NCI-H2081 (cell line): ENCODE data around the gene RPLP2.

Experiments used
- DNase-seq, 2 experiments: peaks; one replicate each; lab custom pipeline; 2025; lab: John Stamatoyannopoulos, UW

Gene RPLP2

DNA sequence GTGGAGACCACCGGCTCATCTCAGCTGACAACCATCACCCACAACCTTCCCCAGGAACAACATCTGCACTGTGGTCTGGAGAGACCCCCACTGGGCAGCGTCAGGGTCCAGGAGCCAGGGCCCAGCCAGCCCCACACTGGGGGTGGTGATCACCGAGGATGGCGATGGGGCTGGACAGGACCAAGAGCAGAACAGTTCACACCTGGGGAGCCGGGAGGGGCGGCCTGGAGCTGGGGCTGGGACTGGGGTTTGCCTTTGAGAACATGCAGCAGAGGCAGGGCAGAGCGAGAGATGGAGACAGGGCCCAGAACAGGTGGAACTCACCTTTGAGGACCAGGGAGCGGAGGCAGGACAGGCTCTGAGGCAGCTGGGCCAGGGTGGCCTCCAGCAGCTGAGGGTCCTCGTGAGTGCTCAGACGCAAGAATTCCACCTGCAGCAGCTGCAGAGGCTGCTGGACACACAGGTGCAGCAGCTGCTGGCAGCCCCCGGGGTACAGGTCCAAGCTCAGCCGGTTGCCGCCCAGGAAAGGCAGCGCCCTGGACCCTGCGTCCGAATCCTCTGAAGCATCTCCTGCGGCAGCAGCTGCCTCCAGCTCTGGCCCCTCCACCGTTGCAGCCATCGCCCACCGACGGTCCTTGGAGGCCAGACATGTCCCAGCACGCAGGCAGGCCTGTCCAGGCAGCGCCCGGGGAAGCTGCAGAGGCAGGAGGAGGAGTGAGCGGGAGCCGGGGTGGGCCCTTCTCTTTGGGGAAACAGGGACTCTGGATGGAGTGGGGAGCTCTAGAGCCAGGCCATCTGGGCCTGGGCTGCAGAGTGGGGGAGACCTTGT lies 5.8 kb upstream of the RPLP2 start:
- peak; percentile 27 to 62 for DNase-seq

DNA sequence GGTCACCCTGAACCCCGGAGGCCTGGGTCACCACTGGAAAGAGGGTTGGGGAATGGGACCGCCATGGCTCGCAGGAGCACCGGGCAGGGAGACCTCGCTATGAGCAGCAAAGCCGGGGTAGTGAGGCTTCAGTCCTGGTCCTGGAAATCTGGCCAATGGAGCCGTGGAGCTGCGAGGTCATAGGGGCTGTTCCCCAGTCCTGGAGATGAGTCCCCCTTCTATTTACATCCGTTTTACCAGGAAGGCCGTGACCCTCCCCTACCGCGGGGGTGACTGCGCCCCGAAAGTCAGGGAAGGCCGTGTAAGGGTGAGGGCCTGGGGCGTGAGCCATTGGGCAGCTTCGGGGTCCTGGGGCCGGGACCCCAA lies 5.2 kb upstream of the RPLP2 start:
- no peak for DNase-seq

DNA sequence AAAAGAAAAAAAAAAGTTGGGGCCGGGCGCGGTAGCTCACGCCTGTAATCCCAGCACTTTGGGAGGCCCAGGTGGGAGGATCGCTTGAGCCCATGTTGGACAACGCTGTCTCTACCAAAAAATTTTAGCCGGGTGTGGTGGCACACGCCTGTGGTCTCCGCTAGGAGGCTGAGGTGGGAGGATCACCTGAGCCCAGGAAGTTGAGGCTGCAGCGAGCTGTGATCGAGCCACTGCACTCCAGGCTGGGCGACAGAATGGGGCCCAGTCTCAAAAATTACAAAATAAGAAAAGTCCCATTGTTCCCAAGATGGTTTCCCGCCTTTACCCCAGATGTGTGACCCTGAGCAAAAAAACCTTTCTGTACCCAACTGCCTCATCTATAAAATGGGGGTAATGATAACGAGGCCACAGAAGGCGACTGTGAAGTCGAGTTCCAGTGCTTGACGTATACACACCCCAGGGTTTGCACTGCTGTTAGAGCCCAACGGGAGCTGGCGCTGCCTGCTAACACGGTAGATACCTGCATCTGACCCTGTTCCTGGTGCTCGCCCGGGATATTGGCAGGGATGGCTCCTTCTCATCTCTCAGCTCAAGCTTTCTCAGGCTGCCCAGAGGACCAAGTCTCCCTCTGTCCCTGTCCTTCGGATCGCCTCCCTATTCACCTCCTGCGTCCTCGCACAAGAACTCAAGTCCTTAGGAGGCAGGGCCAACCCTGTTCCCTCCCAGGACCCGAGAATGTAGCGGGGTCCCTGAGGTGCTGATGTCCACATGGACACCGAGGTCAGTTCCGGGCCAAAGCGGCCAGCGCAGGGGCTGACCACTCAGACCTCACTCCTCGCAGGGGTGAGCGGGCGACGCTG lies 1.1 kb upstream of the RPLP2 start:
- peak in 1 of 2 experiments; percentile 37 for DNase-seq

DNA sequence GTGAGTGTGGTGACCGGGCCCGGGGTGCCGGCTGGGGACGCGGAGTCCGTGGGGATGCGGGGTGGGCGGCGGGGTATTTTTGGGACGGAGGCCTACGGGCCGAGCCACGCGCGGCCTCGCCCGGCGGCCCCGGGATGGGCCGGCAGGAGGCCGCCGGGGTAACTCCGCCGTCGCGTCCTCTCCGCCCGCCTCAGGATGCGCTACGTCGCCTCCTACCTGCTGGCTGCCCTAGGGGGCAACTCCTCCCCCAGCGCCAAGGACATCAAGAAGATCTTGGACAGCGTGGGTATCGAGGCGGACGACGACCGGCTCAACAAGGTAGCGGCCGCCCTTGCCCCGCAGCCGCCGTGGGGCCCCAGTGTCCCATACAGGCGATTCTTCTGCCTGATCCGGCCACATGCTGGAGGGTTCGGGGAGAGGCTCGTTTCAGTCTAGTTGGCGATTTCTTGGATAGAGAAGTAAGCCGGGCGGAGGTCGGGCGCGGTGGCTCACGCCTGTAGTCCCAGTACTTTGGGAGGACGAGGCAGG lies 337 bp downstream of the RPLP2 start:
- DNase-seq, result no peak

DNA sequence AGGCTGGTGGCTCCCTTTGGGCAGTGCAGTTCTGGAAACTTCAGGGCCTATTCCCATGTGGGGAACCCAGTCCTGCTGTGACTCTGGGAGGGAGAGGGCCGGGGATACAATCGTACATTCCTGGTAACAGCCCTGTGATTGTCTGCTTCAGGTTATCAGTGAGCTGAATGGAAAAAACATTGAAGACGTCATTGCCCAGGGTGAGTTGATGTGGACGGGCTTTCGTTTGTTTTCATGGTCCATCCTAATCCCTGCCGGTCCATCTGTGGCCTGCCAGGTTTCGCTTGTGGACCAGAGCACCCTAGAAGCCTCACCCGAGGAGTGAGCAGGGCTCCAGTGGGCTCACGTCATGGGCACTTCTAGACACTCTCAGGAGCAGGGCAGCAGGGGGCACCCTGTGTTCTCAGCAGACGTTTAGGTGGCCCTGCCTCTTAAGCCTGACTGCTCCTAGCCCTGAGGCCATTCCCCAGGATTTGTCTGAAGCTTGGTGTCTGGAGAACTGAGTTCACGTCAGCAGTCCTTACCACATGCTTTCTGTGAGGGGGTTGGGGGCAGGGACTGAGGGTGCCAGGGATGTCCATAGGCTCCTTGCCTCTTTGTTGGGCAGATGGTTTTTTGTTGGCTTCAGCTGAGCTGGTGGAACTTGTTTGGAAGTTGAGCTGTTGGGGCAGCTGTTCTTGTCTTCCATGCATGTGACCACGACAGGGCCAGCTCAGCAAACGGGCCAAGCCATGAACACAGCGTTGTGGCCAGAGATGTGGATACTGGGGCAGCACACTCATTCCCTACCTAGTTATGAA lies 1.9 kb downstream of the RPLP2 start:
- no peak for DNase-seq

DNA sequence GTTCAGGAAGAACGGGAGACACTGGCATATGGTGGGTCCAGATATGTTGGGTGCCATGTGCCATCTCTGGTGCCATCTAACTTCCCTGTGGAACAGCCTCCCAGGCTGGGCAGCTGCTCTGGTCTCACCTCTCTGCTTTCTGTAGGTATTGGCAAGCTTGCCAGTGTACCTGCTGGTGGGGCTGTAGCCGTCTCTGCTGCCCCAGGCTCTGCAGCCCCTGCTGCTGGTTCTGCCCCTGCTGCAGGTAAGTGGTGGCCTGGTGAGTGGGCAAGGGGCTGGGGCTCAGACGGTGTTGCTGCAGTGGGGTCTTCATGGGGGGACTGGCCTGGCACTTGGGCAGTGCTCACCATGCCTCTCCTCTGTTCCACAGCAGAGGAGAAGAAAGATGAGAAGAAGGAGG lies 2.6 kb downstream of the RPLP2 start:
- no peak for DNase-seq

DNA sequence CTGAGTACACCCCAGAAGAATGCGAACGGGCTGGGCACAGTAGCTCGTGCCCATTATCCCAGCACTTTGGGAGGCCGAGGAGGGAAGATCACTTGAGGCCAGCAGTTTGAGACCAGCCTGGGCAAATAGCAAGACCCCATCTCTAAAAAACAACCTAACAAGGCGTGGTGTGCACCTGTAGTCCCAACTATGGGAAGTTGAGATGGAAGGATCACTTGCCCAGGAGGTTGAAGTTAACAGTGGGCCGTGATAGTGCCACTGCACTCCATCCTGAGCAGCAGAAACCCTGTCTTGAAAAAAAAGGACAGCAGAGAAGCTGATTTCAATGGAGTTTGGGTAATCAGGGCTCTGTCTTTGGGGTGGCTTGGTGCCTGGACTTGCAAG lies 3.3 kb downstream of the RPLP2 start:
- no peak for DNase-seq

DNA sequence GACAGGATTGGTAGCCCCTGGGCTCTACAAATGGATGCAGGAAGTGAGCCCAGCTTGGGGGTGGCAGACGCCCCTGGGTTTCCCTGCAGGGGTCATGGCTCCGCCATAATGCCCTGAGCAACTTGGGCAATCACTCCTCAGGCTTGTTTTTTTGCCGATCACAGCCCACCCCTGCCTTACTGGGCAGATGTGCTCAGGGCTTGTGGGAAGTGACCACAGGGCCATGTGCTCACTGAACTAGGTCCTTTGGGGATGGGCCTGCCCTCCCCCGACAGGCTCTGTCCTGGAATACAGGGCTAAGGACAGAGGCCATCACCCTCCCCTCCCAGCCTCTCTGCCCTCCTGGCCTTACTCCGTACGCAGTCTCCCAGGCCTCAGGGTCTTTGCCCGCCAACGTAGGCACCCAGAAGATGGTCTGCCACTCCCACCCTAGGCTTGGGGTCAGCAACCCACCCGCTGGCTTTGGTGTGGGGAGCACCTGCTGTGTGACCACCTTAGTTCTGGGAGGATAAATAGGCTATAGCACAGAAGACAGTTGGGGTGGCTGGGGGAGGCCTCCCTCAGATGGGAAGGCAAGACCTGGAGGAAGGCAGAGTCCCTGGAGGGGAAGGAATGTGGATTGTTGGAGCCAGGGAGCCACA lies 3.8 kb downstream of the RPLP2 start:
- no peak for DNase-seq

DNA sequence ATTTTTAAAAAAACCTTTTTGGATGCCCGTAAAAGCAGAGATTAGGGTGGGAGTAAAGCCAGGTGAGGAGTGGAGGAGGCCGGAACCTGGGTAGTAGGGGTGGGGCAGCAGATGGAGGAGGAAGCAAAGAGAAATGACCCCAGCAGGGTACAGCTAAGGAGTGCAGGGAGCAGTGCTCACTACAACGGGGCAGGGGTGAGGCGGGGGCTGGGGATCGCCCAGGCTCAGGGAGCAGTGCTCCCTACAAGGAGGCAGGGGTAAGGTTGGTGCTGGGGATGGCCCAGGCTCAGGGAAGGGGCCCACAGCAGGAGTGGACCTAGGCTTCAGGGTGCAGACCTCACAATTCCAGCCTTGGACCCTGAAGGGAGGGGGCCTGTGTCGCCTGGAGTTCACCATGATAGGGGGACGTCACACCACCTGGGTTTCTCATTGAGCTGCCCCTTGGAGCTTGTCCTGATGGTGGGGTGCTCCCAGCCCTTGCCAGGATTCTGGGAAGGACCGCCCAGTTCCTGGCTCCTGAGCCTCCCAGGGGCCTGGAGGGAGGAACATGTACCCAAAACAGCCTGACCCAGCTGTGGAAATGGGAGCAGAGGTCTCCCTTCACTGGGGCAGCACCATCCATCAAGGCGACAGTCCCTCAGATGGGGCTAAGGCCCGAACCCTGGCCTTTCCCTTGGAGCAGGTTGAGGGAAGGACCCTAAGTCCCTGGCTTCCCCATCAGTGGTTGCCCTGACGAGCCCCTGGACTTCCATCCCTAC lies 6.1 kb downstream of the RPLP2 start:
- DNase-seq, result no peak

DNA sequence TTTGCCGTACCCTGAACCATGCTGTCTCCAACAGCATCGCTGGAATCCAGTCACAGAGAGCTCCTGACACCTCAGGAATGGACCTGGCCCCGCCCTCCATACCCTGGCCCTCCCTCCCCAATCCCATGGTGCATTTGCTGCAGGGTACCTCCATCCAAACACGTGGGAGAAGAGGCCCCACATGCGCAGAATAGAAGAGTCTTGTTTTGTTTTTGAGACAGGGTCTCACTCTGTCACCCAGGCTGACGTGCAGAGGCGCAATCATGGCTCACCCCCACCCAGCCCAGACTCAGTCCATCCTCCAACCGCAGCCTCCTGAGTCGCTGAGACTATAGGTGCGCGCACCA lies 6.6 kb downstream of the RPLP2 start:
- DNase-seq, result no peak

DNA sequence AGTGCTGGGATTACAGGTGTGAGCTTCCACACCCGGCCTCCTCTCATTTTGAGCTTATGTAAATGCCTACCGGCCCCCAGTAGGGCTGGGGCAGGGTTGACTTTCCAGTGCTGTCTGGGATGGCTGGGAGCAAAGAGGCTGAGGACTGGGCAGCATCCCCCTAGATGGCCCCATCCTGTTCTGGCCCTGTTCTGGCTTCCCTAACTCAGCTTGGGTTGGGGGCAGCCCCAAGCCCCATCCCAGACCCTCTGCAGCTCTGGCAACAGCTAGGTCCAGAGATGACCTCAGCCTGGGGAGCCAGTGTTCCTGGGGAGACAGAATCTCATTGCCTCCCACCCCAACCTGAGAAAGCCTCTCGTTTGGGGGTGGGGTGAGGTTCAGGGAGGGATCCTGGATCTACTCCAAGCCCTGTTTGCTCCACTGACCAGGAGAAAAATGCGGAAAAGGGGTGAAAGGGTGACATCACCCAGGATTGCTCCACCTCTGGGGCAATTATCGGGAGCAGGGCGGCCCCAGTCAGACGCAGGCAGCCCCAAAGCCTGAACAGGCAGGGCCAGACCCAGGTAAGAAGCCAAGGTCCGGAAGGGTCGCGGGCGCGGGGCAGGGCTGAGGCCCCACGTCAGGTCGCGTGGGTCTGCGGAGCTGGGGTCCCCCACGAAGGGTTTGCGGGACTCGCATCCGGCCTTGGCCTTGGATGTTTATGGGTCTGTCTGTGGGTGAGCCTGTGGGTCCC lies 8.8 kb downstream of the RPLP2 start, which contains the start of gene PNPLA2:
Gene PNPLA2 (plus strand): TSS at position 519 of the 733 bp plus-strand sequence. CDS start 805 bp downstream, outside the sequence.
- no peak for DNase-seq

DNA sequence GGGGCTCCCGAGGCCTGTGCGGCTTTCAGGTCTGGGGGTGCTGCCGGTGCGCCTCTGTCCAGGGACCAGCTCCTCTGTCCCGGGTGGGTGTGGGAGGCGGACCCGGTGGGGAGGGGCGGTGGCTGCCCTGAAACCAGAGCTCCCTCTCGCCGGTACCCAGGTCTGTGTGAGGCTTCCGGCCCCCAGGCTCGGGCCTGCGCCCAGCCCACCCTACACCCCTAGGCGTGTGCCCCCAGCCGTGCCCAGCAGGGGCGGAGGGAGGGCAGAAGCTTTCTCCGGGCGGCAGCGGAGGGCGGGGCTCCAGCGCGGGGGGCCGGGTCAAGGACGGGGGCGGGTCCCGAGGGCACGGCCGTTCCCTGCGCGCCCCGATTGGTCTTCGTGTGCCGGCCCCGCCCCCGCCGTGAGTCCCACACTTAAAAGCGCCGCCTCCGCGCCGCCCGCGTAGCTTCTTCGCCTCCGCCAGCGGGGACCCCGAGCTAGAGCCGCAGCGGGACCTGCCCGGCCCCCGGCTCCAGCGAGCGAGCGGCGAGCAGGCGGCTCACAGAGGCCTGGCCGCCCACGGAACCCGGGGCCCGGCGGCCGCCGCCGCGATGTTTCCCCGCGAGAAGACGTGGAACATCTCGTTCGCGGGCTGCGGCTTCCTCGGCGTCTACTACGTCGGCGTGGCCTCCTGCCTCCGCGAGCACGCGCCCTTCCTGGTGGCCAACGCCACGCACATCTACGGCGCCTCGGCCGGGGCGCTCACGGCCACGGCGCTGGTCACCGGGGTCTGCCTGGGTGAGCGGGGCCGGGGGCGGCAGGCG lies 9.6 kb downstream of the RPLP2 start:
- peak; percentile 85 to 87 for DNase-seq

DNA sequence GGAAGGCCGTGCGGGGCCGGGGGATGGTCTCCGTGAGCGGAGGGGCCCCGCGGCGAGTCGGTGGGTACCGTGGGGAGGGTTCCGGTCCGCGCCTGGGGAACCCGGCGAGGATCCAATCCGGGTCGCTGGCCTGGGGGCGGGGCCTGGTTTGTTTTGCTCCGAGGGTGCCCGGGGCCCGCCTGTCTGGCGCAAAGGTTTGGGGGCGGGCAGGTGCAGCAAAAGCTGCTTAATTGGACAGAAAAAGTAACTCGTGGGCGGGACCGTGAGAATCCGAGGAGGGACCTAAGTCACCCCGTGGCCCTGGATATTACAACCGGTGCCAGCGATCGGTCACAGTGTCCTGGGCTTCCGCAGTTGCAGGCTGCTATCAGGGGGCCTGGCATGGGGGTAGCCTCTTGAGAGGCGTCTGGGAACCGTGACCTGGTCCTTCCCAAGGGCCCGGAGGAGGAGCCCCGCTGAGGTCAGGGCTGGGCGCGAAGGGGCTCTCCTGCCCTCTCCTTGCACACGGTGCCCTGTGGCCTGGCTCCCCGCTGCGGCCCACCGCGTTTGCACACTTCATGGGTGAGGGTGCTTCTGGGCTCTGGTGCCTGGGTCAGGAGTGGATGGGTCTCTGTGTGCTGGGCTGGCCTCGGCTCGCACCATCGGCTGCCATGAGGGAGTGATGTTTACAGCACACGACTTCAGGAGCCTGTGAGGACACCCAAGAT lies 10.3 kb downstream of the RPLP2 start:
- peak; percentile 68 to 80 for DNase-seq

DNA sequence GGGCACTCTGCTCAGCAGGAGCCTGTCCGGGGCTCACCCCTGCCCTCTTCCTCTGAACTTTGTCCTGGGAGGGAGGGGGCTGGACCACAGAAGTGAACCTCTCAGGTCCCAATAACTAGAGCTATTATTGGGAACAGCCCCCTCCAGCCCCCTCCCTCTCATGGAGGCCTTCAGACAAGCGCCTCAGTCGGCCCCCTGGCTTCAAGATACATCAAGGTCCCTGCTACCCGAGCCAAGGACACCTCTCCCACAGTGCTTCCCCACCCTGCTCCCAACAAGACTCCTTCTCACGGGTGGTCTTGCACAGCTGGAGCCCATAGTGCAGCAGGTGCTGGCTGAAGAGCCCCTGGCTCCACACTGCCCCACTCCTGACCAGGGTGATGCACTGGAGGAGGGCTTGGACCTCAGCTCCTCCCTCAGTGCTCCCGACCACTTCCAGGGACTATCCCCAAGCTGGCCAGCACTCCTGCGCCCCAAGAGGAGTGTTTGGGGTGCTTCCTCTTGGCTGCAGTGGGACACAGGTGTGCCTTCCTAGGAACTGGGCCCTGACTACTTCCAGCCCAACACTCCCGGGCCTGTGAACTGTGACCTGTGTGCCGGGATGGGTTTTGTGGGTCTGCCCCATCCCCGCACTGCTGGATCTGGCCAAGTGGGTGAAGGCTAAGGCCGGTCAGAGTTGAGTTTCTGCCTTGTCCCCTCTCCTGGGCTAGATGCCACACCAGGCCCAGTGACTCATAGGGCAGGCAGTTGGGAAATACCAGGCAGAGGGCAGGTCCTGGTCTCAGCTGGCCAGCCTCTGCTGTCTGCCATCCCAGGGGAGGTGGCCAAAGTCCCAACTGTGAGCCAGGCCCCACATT lies 11.1 kb downstream of the RPLP2 start:
- no peak for DNase-seq

DNA sequence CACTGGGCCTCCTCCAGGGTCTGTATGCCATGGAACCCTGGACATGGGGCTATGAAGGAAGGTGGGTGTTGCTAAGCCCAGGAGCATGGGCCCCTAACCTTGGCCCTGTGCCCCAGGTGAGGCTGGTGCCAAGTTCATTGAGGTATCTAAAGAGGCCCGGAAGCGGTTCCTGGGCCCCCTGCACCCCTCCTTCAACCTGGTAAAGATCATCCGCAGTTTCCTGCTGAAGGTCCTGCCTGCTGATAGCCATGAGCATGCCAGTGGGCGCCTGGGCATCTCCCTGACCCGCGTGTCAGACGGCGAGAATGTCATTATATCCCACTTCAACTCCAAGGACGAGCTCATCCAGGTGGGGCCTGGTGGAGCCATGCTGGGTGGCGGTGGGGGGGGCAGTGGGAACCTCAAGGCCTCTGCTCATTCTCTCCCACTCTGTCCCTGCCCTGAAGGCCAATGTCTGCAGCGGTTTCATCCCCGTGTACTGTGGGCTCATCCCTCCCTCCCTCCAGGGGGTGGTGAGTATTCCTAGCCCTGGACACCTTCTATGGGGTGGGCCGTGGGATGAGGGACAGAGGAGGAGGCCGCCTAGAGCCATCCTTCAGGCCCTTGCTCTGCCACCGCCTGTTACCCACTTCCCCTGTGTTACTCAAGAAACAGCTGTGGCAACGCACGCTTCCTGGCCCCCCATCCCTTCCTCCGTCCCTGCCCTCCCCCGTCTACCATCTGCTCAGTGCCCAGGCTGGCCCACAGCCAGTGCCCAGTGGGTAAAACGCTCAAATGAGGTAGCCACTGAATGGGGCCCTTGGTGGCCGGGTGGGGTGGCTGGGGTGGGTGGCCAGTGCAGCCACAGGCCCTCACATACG lies 12.0 kb downstream of the RPLP2 start:
- no peak for DNase-seq

DNA sequence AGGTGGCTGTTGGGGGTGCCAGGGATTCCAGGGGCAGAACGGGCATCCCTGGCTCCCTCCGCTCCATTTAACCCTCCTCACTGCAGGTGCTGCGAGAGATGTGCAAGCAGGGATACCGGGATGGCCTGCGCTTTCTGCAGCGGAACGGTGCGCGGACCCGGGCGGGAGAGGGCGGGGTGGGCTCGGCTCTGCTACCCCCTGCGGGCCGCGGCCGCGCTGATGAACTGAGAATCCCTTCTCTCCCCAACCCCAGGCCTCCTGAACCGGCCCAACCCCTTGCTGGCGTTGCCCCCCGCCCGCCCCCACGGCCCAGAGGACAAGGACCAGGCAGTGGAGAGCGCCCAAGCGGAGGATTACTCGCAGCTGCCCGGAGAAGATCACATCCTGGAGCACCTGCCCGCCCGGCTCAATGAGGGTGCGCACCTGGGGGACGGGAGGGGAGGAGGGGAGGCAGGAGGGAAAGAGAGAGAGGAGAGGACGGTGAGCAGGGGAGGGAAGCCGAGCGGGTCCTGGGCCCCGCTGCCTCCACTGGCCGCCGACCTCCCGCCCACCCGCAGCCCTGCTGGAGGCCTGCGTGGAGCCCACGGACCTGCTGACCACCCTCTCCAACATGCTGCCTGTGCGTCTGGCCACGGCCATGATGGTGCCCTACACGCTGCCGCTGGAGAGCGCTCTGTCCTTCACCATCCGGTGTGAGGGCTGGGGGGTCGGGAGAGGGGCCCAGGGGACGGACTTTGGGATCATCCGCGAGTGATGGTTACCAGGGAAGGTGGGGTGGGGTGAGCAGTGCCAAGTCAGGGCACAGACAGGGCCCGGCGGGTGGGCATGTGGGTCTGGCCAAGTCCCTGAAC lies 13.9 kb downstream of the RPLP2 start:
- peak; percentile 24 to 59 for DNase-seq
